GM12801 (cell line): ENCODE data around the gene IQSEC1.

Source experiments
- CTCF ChIP-seq: IDR thresholded peaks from one replicate; pipeline ENCODE4 v1.5.1; 2011; ENCODE audit warnings: control low read depth; ENCODE audit not compliant: insufficient read length; ENCODE audit errors: extremely low read depth

Gene IQSEC1

GRCh38 chr3:13027154-13027553 is 46.1 kb downstream of the IQSEC1 start:
- TF ChIP-seq CTCF, result no peak

GRCh38 chr3:13026534-13026933 is 46.7 kb downstream of the IQSEC1 start:
- no peak for TF ChIP-seq CTCF

- TF ChIP-seq CTCF, result no peak
Measured at GRCh38 chr3:13025778-13026518, 47.3 kb downstream of the IQSEC1 start.

GRCh38 chr3:13025090-13025489 is 48.1 kb downstream of the IQSEC1 start:
- TF ChIP-seq CTCF, result no peak

- TF ChIP-seq CTCF, result no peak
Measured at GRCh38 chr3:13024765-13025065, 48.5 kb downstream of the IQSEC1 start.

- TF ChIP-seq CTCF, result no peak
Measured at GRCh38 chr3:13023971-13024764, 49.1 kb downstream of the IQSEC1 start.

GRCh38 chr3:13023235-13023970 is 49.8 kb downstream of the IQSEC1 start:
- TF ChIP-seq CTCF, result no peak
